Neural cell (in vitro differentiated cells): ENCODE measurements around the gene DYDC1.

Source experiments
- EP300 ChIP-seq: fragments of 450-650 bp; conservative IDR thresholded peaks from 2 replicates; pipeline ENCODE4 v1.6.1; 2014; ENCODE audit warnings: antibody characterized with exemption, mild to moderate bottlenecking, moderate library complexity; ENCODE audit not compliant: poor library complexity, severe bottlenecking
- EZH2 ChIP-seq: fragments of 200-600, 300-800 bp; shearing (Covaris generic), sonication (generic); IDR thresholded peaks from 2 replicates; pipeline ENCODE4 v1.6.1; 2014; ENCODE audit warnings: antibody characterized with exemption, low read length, borderline replicate concordance, mild to moderate bottlenecking; ENCODE audit not compliant: insufficient read depth, poor library complexity, severe bottlenecking
- SMC3 ChIP-seq: fragments of 450-650 bp; conservative IDR thresholded peaks from 2 replicates; pipeline ENCODE4 v1.6.1; 2014; ENCODE audit warnings: antibody characterized with exemption, mild to moderate bottlenecking, moderate library complexity; ENCODE audit not compliant: poor library complexity
- TF ChIP-seq, protein P1 (sequence below): fragments of 450-650 bp; IDR thresholded peaks from 2 replicates; pipeline ENCODE4 v1.5.1; 2014; ENCODE audit warnings: antibody characterized with exemption, mild to moderate bottlenecking, moderate library complexity; ENCODE audit not compliant: poor library complexity, severe bottlenecking

DNA sequence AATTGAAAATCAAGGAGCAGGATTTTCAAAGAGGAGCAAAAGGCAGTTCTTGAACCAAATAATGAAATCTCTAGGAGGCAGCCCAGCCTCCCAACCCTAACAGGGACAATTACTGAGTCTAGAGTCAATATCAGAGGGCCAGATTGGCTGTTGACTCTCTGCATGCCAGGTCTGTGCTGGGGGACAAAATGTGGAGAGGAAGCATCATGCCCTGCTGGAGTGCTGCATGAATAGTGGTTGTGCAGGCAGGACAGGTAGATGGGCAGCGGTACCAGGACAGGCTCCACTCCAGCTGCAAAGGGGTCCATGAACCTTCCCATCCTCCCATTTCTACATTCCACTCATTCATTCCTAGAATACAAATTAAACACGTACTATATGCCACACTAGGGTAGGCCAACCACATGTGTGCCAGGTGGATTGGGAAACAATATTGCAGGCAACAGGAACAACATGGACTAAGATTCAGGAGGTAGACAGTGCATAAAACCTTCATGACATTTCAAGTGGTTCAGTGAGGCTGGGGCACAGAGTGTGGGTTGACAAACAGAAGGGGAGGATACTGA is 36.7 kb downstream of the DYDC1 start:
- TF ChIP-seq, protein P1, sequence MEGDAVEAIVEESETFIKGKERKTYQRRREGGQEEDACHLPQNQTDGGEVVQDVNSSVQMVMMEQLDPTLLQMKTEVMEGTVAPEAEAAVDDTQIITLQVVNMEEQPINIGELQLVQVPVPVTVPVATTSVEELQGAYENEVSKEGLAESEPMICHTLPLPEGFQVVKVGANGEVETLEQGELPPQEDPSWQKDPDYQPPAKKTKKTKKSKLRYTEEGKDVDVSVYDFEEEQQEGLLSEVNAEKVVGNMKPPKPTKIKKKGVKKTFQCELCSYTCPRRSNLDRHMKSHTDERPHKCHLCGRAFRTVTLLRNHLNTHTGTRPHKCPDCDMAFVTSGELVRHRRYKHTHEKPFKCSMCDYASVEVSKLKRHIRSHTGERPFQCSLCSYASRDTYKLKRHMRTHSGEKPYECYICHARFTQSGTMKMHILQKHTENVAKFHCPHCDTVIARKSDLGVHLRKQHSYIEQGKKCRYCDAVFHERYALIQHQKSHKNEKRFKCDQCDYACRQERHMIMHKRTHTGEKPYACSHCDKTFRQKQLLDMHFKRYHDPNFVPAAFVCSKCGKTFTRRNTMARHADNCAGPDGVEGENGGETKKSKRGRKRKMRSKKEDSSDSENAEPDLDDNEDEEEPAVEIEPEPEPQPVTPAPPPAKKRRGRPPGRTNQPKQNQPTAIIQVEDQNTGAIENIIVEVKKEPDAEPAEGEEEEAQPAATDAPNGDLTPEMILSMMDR = no peak
- TF ChIP-seq EP300 = no peak
- no peak for TF ChIP-seq SMC3
- TF ChIP-seq EZH2 = no peak
